DND-41 (cell line): ENCODE data around the gene TUBA4B.

Experiments
- CTCF ChIP-seq: IDR thresholded peaks from 2 replicates; pipeline ENCODE4 v1.5.1; 2012; ENCODE audit warnings: borderline replicate concordance, low read length, moderate library complexity, mild to moderate bottlenecking; ENCODE audit not compliant: poor library complexity, severe bottlenecking; ENCODE audit errors: extremely low read depth
- EZH2 ChIP-seq: IDR thresholded peaks from 3 replicates; pipeline ENCODE4 v1.6.1; 2012; ENCODE audit warnings: borderline replicate concordance, low read depth, mild to moderate bottlenecking, moderate library complexity, low read length, inconsistent platforms; ENCODE audit not compliant: severe bottlenecking

DNA sequence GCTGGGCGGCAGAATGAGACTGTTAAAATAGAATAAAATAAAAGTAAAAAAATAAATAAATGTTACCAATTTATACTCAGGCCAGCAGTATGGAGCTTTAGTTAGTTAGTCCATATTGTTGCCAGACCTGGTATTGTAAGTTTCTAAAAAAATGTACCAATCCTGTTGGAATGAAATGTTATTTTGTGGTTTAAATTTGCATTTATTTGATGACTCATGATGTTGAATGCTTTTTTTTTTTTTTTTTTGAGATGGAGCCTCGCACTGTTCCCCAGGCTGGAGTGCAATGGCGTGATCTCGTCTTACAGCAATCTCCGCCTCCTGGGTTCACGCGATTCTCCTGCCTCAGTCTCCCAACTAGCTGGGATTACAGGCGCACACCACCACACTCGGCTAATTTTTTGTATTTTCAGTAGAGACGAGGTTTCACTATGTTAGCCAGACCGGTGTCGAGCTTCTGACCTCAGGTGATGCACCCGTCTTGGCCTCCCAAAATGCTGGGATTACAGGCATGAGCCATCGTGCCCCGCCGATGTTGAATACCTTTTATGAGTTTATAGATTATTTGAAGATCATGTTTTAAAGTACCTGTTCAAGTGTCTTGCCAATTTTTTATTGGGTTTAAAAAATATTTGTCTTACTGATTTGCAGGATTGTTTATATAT is 61.9 kb downstream of the TUBA4B start:
- TF ChIP-seq EZH2 (no peak), CTCF (no peak)
